ENCODE results near the gene TAX1BP1. TPM values are rescaled to one million over a fixed set of nuclear protein-coding genes. Genes with fewer than 3 reads are reported as not detected.

The TAX1BP1 gene
- total and polyA plus RNA-seq, 4 donors = 35.7 to 57.1 (median 52.9) TPM

- TF ChIP-seq MAX (IDR thresholded peaks at IDR 0.05) = no peak
- TF ChIP-seq CTCF (IDR thresholded peaks at IDR 0.05; ENCODE audit: low read depth, low read length, missing input control) = peak; percentile 44
- peak; percentile 75 to 79 for TF ChIP-seq RAD21 (IDR thresholded peaks at IDR 0.05)
- Histone ChIP-seq H3K9ac (ENCODE audit: low read depth in 1 of 2, low read length in 2 of 2) (no peak overlapping the region), H3K9me3 (ENCODE audit: control insufficient read depth in 4 of 4, low read length in 3 of 4) (no peaks in the 10 kb centered on the region), H3K27me3 (ENCODE audit: control insufficient read depth in 4 of 4, insufficient read depth in 4 of 4, low read length in 3 of 4) (no peaks in the 10 kb centered on the region), H3K4me3 (ENCODE audit: low read depth in 1 of 3, low read length in 3 of 3) (no peak overlapping the region), H3K4me1 (ENCODE audit: control insufficient read depth in 4 of 4, insufficient read depth in 4 of 4, low read length in 3 of 4) (peaks cover 0 to 9% (median 5%) of the 10 kb centered on the region in 4 donors), H3K27ac (ENCODE audit: low read depth in 1 of 2, low read length in 2 of 2) (no peak overlapping the region), H3K36me3 (ENCODE audit: control insufficient read depth in 4 of 4, insufficient read depth in 3 of 4, low read depth in 1 of 4, low read length in 3 of 4) (peaks cover 2 to 18% (median 6%) of the 10 kb centered on the region in 4 donors)
- 47% methylated on average over 2 of the region's 2 CpGs for WGBS
- DNase-seq (ENCODE audit: low spot score) = no peak
These were observed 34.9 kb downstream of the TAX1BP1 start for GRCh38 chr7:27774717-27775328.

- Histone ChIP-seq H3K9ac (ENCODE audit: low read depth in 1 of 2, low read length in 2 of 2) (no peak overlapping the region), H3K27me3 (ENCODE audit: control insufficient read depth in 4 of 4, insufficient read depth in 4 of 4, low read length in 3 of 4) (no peaks in the 10 kb centered on the region), H3K27ac (ENCODE audit: low read depth in 1 of 2, low read length in 2 of 2) (no peak overlapping the region), H3K4me3 (ENCODE audit: low read depth in 1 of 3, low read length in 3 of 3) (no peak overlapping the region), H3K4me1 (ENCODE audit: control insufficient read depth in 4 of 4, insufficient read depth in 4 of 4, low read length in 3 of 4) (peaks cover 0 to 9% (median 5%) of the 10 kb centered on the region in 4 donors), H3K9me3 (ENCODE audit: control insufficient read depth in 4 of 4, low read length in 3 of 4) (no peaks in the 10 kb centered on the region), H3K36me3 (ENCODE audit: control insufficient read depth in 4 of 4, insufficient read depth in 3 of 4, low read depth in 1 of 4, low read length in 3 of 4) (peaks cover 0 to 14% (median 4%) of the 10 kb centered on the region in 4 donors)
- 82% methylated on average over 2 of the region's 2 CpGs for WGBS
- DNase-seq (ENCODE audit: low spot score) = no peak
- TF ChIP-seq ZBTB33 (IDR thresholded peaks at IDR 0.05) = no peak
- no peak for TF ChIP-seq HNF4G (IDR thresholded peaks at IDR 0.05)
- no peak for TF ChIP-seq TAF1 (conservative IDR thresholded peaks at IDR 0.05)
- no peak for TF ChIP-seq GABPA (IDR thresholded peaks at IDR 0.05 in 1 of 2, conservative IDR thresholded peaks at IDR 0.05 in 1 of 2)
- TF ChIP-seq MAX (IDR thresholded peaks at IDR 0.05) = no peak
- no peak for TF ChIP-seq FOXA2 (IDR thresholded peaks at IDR 0.05)
- no peak for TF ChIP-seq EGR1 (IDR thresholded peaks at IDR 0.05; ENCODE audit: low read depth in 2 of 2)
- TF ChIP-seq FOXA1 (IDR thresholded peaks at IDR 0.05) = no peak
- no peak for TF ChIP-seq REST (IDR thresholded peaks at IDR 0.05)
- TF ChIP-seq RAD21 (IDR thresholded peaks at IDR 0.05) = no peak
- no peak for TF ChIP-seq HNF4A (conservative IDR thresholded peaks at IDR 0.05)
These were observed 35.8 kb downstream of the TAX1BP1 start for GRCh38 chr7:27775782-27776181.

Data from liver (tissue), 9 donors.